ENCODE results near the gene PODXL.

- TF ChIP-seq, protein P1, sequence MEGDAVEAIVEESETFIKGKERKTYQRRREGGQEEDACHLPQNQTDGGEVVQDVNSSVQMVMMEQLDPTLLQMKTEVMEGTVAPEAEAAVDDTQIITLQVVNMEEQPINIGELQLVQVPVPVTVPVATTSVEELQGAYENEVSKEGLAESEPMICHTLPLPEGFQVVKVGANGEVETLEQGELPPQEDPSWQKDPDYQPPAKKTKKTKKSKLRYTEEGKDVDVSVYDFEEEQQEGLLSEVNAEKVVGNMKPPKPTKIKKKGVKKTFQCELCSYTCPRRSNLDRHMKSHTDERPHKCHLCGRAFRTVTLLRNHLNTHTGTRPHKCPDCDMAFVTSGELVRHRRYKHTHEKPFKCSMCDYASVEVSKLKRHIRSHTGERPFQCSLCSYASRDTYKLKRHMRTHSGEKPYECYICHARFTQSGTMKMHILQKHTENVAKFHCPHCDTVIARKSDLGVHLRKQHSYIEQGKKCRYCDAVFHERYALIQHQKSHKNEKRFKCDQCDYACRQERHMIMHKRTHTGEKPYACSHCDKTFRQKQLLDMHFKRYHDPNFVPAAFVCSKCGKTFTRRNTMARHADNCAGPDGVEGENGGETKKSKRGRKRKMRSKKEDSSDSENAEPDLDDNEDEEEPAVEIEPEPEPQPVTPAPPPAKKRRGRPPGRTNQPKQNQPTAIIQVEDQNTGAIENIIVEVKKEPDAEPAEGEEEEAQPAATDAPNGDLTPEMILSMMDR (IDR thresholded peaks at IDR 0.05) = no peak
- TF ChIP-seq POLR2A (IDR thresholded peaks at IDR 0.05) = no peak
- no peak for TF ChIP-seq POLR2AphosphoS5 (IDR thresholded peaks at IDR 0.05)
- no peak for TF ChIP-seq EP300 (IDR thresholded peaks at IDR 0.05)
Measured at GRCh38 chr7:131527456-131527855, 29.0 kb downstream of the PODXL start.

Data from upper lobe of left lung (tissue), 4 donors.